HG03378 (cell line): Measurements from ENCODE around the gene CNTF.

Experiments
- ATAC-seq: cut with Tn5 transposase; IDR thresholded peaks from one replicate; pipeline ENCODE4 v1.9.1; 2021; ENCODE audit warnings: mild to moderate bottlenecking, moderate library complexity; ENCODE audit not compliant: unreplicated experiment

Gene CNTF

DNA sequence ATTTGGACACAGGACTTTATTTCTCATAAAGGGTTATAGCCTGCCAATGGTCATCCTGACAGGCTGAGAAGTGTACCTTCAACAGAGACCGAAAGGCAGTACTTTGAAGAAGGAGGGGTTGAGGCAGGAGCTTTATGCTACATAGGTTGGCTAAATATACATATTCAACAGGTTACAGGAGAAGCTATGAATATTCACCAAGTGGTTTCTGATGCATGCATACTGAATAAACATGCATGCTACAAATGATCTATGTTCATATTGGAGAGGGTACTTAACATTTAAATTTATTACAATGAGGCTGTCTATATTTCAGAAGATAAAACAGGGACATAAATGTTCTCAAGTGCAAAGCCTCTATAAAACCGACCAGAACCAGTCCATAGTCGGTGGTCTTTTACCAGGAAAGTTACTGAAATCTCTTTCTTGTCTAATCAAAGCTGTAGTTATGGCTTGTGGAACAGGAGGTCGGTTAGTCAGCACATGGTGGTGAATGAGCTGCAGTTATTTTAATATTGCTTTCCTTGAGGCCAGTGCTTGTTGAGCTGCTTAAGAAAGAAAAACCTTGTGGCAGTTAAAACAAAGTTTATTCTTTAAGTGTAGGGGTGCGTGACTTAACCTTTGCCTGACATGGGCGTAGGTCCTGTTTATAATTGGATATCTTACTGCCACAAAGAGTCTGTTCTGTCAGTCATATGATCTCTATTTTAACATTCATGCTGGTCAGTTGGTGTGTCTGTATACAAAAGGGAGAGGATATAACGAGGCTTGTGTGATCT, 19.5 kb downstream of the CNTF start:
- no peak for ATAC-seq

DNA sequence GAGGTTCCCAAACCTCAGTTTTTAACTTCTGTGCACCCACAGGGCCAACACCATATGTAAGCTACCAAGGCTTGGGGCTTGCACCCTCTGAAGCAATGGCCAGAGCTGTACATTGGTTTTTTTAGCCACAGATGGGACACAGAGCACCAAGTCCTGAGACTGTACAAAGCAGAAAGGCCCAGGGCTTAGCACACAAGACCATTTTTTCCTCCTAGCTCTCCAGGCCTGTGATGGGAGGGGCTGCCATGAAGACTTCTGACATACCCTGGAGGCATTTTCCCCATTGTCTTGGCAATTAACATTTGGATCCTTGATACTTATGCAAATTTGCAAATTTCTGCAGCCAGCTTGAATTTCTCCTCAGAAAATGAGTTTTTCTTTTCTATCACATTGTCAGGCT, 23.4 kb downstream of the CNTF start:
- ATAC-seq: no peak

GRCh38 chr11:58647141-58647699, 24.8 kb downstream of the CNTF start:
- ATAC-seq: peak; percentile 92

DNA sequence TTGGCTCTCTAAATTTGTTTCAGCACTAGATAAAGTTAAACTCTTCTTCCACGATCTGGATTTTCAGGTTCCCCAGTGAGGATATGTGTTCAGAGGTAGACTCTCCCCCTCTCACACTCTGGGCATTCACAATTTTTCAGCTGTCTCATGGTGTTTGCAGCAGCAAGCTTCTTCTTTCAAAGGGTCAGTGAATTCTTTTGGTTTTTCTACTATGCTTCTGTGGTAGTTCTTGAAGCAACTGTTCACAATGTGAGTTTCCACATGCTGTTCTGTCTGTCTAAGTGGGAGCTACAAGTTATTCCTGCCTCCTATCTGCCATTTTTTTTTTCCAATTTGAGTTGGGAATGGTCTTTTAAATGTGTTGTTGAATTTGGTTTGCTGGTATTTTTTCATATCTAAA, 25.4 kb downstream of the CNTF start:
- ATAC-seq: no peak

GRCh38 chr11:58649623-58650022, 27.2 kb downstream of the CNTF start:
- no peak for ATAC-seq

- no peak for ATAC-seq
These were observed 28.0 kb downstream of the CNTF start for GRCh38 chr11:58650496-58650895.

GRCh38 chr11:58652726-58653280, 30.3 kb downstream of the CNTF start:
- no peak for ATAC-seq

- ATAC-seq: peak; percentile 93
These were observed 31.8 kb downstream of the CNTF start for GRCh38 chr11:58654079-58654907.

DNA sequence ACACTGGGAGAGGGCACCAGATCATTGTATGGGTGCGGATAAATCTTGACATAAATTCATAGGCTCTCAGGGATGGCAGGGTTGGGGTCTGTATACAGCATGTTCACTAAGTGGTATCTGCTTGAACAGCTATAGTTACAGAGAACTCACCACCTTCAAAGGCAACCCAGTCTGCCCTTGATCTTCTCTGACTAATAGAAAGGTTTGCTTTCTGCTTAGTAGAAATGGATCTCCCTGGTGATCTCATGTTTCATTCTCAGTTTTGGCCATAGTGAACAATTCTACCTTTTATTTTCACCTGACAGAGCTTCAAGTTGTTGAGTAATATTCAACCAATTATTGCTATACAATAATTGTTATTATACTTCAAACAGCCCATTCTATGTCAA, 32.4 kb downstream of the CNTF start:
- no peak for ATAC-seq

- ATAC-seq: no peak
These were observed 33.9 kb downstream of the CNTF start for GRCh38 chr11:58656348-58656747.

DNA sequence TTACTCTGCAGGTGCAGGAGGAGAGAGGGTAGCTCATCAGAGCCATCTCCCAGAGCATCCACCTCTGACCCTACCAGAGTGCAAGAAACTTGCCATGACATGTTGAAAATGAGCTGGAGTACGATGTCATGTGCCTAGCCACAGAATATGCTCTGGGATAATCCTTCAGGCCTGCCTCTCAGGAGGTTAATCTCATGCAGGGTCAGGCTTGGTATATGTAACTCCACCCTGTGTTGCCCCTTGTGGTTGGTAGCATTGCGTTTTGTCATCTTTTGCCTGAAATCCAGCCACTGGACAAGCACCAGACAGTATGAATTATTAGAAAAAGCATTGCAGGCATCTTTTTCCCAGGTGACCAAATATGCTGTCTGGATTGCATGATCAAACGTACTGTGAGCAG, 36.2 kb downstream of the CNTF start:
- ATAC-seq: no peak

GRCh38 chr11:58659404-58659803, 36.9 kb downstream of the CNTF start:
- ATAC-seq: no peak

- ATAC-seq: no peak
These were observed 37.6 kb downstream of the CNTF start for GRCh38 chr11:58659910-58660570.

DNA sequence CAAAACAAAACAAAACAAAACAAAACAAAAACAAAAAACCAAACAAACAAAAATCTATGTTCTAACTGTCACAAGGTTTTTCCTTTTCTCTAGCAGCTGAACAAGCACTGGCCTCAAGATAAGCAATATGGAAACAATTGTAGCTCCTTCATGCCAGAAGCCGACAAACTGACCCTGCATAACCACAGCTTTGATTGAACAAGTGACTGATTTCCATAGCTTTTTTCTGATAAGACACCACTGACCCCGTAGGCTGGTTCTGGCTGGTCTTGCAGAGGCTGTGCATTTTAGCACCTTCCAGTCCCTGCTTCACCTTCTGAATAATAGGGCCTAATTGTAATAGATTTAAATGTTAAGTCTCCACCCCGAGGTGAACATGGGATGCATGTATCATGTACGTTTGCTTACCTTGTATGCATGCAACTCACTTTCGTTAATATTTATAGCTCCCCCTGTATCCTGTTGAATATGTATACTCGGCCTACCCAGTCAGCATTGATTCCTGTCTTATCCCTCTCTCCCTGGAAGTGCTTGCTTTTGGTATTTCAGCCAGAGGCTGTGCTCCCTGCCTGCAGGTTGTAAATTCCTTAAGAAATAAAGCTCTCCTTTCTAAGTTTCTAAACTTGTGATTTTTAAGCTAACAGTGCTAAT, 49.6 kb downstream of the CNTF start:
- no peak for ATAC-seq

GRCh38 chr11:58674609-58675008, 52.1 kb downstream of the CNTF start:
- no peak for ATAC-seq
